ENCODE data around the gene TESK2.

Gene TESK2

GRCh38 chr1:45334308-45335245, 156.4 kb downstream of the TESK2 start:
- DNase-seq, result no peak

DNA sequence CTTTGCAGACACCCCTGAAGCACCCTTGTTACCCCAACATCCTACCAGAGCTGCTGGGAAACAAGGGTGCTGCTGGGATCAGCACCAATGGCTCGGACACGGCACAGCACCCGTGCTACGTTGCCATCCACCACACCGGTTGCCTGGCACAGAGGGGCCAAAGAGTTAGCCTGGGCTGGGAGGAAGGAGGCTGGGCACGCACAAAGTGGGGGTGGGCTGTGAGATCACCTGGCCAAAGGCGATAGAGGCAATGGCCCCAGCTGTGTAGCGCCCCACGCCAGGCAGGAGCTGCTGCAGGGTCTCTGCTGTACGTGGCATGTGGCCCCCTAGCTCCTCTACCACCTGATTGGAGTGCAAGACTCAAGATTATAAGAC, 158.6 kb downstream of the TESK2 start:
- DNase-seq, result no peak

- no peak for DNase-seq
Measured at GRCh38 chr1:45331436-45332345, 159.3 kb downstream of the TESK2 start.

- DNase-seq, result no peak
Measured at GRCh38 chr1:45329445-45329844, 161.5 kb downstream of the TESK2 start.

DNA sequence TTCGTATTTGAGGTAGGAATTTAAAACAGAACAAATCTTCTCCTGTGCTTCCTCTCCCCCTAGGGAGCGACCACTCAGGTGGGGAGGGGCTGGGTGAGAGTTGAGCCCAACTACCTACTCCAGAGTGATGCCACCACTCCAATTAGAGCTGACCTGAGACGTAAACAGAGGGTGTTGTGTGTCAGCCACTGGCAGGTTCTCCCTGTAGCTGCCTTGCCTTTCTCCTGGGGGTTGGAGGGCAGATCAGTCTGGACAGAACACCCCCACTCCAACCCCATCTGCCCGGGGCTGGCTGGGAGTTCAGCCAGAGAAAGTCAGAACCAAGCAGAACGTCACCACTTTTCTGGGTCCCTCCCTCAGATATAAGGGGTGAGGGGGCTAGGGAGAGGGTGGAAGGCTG, 162.3 kb downstream of the TESK2 start:
- DNase-seq, result peak in 1 of 2 experiments; percentile 31

DNA sequence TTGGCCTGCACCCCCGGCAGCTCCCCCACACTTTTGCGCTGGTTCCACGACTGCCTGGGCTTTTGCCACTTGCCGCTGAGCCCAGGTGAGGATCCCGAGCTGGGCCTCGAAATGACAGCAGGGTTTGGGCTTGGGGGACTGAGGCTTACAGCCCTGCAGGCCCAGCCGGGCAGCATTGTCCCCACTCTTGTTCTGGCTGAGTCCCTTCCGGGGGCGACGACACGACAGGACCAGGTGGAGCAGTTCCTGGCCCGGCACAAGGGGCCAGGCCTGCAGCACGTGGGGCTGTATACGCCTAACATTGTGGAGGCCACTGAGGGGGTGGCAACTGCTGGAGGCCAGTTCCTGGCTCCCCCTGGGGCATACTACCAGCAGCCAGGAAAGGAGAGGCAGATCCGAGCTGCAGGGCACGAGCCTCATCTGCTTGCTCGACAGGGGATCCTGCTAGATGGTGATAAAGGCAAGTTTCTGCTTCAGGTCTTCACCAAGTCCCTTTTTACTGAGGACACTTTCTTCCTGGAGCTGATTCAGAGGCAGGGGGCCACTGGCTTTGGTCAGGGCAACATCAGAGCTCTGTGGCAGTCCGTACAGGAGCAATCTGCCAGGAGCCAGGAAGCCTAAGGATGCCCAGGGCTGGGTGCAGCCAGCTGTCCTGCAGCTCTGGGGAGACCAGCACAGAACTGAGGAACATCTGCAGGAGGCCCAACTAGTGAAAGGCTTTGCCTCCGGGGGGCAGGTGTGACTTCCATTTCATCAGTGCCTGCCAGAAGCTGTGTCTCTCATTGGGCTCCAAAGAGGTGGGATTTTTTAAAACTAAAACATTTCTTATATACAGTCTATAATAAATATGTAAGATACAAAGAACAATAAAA, 163.1 kb downstream of the TESK2 start:
- DNase-seq, result peak; percentile 41 to 82

DNA sequence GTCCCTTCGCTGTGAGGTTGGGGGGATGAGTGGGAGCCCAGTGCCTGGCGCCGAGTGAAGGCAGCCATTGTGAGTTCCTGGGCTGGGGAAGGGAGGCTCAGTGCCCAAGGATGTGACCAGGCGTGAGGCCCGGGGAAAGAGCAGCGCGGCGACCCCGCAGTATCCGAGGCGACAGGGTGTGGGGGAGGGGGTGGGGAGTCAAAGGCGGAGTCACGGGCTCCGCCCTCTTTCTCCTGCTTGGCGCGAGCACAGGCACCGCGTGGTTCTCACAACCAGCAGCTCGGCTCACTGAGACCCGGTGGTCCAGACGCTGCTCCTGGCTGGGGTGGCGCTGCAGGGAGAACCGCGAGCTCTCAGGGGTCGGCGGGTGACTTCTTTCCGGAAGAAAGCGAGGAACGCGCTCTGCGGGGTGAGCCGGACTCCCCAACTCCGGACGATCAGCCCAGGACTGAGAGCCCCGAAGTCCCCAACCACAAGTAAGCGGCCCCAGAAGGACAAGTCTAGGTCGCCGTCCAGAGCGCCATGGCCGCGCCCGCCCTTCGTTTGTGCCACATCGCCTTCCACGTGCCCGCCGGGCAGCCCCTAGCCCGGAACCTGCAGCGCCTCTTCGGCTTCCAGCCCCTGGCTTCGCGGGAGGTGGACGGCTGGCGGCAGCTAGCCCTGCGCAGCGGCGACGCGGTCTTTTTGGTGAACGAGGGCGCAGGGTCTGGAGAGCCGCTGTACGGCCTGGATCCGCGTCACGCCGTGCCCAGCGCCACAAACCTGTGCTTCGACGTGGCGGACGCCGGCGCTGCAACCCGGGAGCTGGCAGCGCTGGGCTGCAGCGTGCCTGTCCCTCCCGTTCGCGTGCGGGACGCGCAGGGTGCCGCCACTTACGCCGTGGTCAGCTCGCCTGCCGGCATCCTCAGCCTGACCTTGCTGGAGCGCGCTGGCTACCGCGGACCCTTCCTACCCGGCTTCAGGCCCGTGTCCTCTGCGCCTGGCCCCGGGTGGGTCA, 164.0 kb downstream of the TESK2 start, which contains the start of gene HPDL:
Gene HPDL, plus strand, starts transcription at position 269 of the 997 bp plus-strand sequence. Its CDS starts 254 bp downstream, at position 523.
- peak; percentile 82 to 95 for DNase-seq

DNA sequence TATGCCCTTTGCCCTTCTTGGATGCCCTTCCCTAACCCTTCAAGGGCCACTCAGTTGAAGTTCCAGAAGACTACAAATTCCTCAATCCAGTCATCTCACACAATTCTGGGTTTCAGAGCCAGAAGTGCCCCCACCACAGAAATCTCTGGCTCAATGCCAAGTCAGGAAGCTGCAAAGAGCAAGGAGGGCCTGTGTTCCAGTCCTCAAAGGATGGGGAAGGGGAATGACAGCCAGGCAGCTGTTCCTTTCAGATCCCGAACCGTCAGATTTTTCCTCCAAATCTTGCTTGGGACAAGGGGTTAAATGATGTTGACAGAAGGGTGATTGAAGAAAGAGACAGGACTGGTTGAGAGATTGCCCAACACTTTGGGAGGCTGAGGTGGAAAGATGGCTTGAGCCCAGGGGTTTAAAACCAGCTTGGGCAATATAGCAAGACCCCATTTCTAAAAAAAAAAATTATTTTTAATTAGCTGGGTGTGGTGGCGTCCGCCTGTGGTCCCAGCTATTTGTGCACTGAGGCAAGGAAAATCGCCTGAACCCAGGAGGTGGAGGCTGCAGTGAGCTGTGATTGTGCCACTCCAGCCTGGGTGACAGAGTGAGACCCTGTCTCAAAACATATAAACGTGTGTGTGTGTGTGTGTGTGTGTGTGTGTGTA, 165.0 kb downstream of the TESK2 start:
- peak in 1 of 2 experiments; percentile 28 for DNase-seq

- no peak for DNase-seq
Measured at GRCh38 chr1:45322486-45323040, 168.4 kb downstream of the TESK2 start.

GRCh38 chr1:45321444-45321843, 169.5 kb downstream of the TESK2 start:
- no peak for DNase-seq

DNA sequence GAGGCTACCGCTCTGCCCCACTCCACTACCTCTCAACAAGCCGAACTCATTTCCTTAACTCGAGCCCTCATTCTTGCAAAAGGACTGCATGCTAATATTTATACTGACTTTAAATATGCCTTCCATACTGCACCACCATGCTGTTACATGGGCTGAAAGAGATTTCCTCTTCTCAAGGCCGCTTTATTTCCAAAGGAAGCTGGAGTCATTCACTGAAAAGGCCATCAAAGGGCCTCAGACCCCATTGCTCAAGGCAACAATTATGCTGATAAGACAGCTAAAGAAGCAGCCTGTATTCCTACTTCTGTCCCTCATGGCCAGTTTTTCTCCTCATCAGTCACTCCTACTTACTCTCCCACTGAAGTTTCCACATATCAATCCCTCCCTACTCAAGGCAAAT, 171.2 kb downstream of the TESK2 start:
- no peak for DNase-seq

DNA sequence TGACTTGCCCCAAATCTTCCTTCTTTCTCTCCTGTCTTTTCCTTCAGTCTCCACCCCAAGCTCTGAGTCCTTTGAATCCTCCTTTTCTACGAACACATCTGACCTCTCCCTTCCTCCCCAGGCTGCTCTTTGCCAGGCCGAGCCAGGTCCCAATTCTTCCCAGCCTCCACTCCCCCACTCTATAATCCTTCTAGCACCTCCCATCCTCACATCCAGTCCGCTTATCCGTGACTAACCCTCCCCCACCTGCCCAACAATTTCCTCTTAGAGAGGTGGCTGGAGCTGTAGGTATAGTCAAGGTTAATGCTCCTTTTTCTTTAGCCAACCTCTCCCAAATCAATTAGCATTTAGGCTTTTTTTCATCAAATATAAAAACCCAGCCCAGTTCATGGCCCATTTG, 173.8 kb downstream of the TESK2 start:
- DNase-seq, result no peak

DNA sequence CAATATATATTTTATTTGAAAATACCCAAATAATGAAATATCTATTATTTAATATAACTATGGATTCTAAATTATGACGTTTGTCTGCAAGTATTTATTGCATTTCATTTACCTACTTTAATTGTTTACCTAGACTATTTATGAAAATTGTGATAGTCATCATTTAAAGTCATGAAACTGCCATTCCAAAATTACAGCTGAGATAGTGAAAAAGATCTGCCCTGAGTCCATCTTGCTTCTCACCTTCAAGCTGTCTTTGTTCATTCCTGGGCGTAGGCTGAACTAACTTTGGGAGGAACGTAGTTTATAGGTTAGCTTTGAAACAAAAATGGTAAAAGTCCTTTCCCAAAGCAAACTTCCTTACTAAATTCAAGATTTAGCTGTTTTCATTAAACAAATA, 176.7 kb downstream of the TESK2 start:
- no peak for DNase-seq

DNA sequence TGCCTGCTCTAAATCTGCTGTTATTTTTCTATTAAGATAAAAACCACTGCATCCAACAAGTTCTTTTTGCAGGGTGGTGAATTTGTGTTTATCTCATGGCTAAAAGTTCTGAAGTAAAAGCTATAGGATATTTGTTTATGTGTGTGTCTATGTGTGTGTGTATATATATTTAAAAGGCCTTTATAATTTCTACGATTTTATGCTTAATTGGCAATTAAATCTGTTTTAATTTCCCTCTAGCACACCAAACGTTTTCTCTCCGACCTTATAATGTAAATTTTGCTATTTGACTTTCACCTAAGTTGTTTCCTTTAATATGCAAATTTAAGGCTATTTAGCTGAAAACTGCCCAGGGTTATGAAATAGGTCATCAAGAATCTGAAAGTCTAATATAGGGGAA, 184.1 kb downstream of the TESK2 start:
- DNase-seq, result no peak

DNA sequence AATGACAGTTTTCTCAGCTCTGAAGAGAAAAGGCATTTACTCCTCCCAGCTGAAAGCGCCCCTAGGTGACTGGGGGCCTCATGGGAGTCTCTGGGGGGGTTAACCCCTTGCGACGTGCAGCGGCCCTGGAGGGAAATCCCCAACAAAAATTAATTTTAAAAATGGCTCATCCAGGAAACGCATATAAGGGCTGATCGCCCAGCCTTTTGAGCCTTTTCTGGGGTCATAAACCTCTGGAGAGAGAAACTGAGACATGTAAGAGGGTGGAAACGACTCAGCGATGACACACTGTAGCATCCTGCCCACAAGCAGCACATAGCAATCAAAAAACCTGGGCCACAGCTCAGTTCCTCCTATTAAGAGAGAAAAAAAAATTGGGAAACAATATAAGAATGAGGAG, 184.6 kb downstream of the TESK2 start:
- DNase-seq, result no peak

DNA sequence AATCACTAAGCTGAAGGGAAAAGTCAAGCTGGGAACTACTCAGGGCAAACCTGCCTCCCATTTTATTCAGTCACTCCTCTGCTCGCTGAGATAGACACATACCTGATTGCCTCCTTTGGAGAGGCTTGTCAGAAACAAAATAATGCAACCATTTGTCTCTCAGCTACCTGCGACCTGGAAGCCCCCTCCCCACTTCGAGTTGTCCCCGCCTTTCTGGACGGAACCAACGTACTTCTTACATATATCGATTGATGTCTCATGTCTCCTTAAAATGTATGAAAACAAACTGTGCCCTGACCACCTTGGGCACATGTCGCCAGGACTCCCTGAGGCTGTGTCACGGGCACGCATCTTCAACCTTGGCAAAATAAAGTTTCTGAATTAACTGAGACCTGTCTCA, 185.7 kb downstream of the TESK2 start:
- DNase-seq, result no peak

GRCh38 chr1:45304311-45305081, 186.5 kb downstream of the TESK2 start:
- DNase-seq, result no peak

GRCh38 chr1:45303520-45304310, 187.2 kb downstream of the TESK2 start:
- DNase-seq, result peak; percentile 97 to 100

Measured in NCI-H526 (cell line).